ENCODE data around the gene CSRNP3.

Gene CSRNP3

DNA sequence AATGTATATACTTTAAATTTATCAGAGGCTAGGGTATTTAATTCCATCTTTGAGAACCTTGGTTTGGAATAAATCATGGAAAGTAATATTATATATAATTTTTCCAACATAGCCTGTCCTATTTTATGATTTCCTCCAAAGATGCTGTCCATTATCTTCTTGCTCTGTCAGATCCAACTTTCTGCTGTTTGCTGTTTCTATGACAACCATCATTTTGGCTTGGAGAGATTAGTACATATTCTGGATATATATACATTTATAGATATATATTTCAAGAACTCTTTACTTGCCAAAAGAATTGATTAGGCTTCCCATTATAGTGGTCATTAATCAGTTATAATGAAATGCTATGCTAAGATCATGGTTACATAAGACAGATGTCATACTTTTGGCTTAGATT lies 31.3 kb downstream of the CSRNP3 start:
- TF ChIP-seq, protein P1, sequence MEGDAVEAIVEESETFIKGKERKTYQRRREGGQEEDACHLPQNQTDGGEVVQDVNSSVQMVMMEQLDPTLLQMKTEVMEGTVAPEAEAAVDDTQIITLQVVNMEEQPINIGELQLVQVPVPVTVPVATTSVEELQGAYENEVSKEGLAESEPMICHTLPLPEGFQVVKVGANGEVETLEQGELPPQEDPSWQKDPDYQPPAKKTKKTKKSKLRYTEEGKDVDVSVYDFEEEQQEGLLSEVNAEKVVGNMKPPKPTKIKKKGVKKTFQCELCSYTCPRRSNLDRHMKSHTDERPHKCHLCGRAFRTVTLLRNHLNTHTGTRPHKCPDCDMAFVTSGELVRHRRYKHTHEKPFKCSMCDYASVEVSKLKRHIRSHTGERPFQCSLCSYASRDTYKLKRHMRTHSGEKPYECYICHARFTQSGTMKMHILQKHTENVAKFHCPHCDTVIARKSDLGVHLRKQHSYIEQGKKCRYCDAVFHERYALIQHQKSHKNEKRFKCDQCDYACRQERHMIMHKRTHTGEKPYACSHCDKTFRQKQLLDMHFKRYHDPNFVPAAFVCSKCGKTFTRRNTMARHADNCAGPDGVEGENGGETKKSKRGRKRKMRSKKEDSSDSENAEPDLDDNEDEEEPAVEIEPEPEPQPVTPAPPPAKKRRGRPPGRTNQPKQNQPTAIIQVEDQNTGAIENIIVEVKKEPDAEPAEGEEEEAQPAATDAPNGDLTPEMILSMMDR (IDR thresholded peaks at IDR 0.05; ENCODE audit: extremely low read depth, insufficient read depth, missing control alignments) = no peak
- in situ Hi-C loops (cut with MboI; ENCODE audit: low pct_unique_long_range_greater_than_20kb, low sequenced_read_pairs, unreplicated experiment) = no loop called here
- DNase-seq (ENCODE audit: low spot score) = no peak

DNA sequence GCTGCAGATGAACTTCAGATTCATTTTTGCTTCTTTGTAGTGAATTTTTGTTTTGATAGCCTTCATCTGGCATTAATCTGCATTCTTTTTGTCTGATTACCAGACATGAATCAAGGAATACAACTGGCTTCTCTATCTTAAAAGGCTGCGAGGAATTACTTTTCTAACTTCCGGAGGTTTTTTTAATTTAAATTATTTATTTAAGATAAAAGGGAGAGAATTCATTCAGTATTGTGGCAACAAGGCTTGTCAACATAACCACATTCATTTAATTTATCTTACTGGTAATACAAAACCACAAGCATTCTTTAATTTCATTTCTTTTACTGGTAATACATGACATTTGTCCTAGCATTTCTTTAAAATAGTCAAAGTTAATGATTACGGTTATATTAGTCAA lies 36.0 kb downstream of the CSRNP3 start:
- no peak for DNase-seq (ENCODE audit: low spot score)
- in situ Hi-C loops (cut with MboI; ENCODE audit: low pct_unique_long_range_greater_than_20kb, low sequenced_read_pairs, unreplicated experiment) = no loop called here
- TF ChIP-seq, protein P1 (IDR thresholded peaks at IDR 0.05; ENCODE audit: extremely low read depth, insufficient read depth, missing control alignments) = no peak

DNA sequence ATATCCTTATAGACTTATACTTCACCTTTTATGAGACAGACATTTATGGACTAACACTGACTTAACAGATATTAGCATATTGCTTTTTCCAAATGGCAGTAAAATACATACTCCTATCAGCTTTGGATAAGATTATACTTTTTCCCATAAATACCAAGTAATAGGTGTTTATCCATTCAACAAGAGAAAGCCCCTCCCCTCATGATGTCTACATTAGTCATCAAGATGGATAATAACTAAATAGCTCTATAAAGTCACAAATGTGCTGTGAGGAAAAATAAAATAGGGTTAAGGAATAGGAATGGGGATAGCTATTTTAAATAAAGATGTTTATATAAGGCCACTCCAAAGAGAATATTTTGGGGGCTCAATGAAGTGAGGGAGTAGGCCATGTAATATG lies 39.4 kb downstream of the CSRNP3 start:
- in situ Hi-C loops (cut with MboI; ENCODE audit: low pct_unique_long_range_greater_than_20kb, low sequenced_read_pairs, unreplicated experiment) = no loop called here
- TF ChIP-seq, protein P1 (IDR thresholded peaks at IDR 0.05; ENCODE audit: extremely low read depth, insufficient read depth, missing control alignments) = no peak
- DNase-seq (ENCODE audit: low spot score) = no peak

DNA sequence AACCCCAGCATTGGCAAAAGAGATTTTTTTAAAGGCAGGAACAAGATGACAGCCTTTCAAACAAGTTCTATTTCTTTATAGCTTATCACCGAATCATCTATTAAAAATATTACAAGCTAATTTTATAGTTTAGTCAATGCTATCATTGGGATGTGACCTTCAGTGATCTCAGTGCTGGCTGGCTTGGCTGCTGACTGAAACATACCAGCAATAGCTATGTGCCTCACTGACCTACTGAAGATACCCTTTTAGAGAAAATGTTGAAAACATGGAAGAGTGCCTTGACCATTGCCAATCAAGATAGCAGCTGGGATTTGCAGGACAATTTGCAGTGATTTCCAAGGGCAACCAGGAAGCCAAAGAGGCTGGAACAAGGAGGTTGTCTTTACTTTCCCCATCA lies 44.0 kb downstream of the CSRNP3 start:
- TF ChIP-seq, protein P1 (IDR thresholded peaks at IDR 0.05; ENCODE audit: extremely low read depth, insufficient read depth, missing control alignments) = no peak
- no peak for DNase-seq (ENCODE audit: low spot score)
- in situ Hi-C loops (cut with MboI; ENCODE audit: low pct_unique_long_range_greater_than_20kb, low sequenced_read_pairs, unreplicated experiment) = no loop called here

DNA sequence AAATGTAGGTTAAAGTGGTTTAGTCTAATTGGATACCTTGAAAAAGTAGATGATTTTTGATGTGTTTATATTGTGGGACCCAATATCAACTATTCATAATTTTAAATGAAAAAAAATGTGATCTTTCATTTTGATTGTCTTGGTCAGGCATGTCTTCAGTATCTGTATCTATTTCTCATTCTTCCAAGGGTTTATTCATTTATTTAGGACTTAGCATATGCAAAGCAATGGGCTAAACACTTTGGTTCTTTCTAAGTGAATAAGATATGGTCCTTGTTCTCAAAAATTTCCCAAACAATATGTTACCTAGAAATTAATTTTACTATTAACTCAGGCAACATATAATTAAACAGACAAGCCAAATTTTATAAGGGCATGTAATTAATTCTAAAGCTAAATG lies 49.1 kb downstream of the CSRNP3 start:
- DNase-seq (ENCODE audit: low spot score) = no peak
- in situ Hi-C loops (cut with MboI; ENCODE audit: low pct_unique_long_range_greater_than_20kb, low sequenced_read_pairs, unreplicated experiment) = no loop called here
- TF ChIP-seq, protein P1 (IDR thresholded peaks at IDR 0.05; ENCODE audit: extremely low read depth, insufficient read depth, missing control alignments) = no peak

DNA sequence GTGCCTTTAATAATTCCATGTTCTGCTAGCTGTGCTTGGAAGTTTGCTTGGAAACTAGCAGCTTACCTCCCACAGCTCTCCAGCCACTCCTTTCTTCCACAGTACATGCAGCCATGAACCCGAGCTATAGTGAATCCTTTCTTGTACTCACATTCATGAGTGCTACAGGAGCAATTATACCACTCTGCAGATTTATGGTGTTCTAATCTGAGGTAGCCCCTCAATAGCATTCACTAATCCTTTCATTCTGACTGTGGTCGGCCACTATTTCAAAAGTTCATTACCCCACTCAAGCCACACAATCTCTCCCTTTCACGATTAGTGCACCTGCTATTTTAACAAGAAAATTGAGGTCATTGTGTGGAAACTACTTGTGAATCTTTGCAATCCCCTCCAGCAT lies 53.2 kb downstream of the CSRNP3 start:
- TF ChIP-seq, protein P1 (IDR thresholded peaks at IDR 0.05; ENCODE audit: extremely low read depth, insufficient read depth, missing control alignments) = no peak
- no peak for DNase-seq (ENCODE audit: low spot score)
- in situ Hi-C loops (cut with MboI; ENCODE audit: low pct_unique_long_range_greater_than_20kb, low sequenced_read_pairs, unreplicated experiment) = no loop called here

DNA sequence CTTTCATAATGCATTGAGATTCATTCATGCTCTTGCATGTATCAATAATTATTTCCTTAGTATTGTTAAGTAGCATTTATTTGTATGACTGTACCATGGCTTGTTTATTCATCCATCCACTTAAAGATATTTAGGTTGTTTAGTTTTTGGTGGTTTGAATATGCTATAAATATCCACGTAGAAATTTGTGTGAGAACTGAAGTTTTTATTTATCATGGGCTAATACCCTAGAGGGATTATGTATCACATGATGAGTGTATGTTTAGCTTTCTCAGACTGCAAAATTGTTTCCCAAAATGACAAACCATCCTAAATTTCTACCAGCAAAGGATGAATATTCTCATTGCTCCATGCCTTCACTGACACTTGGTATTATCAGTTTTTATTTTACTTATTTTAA lies 55.2 kb downstream of the CSRNP3 start:
- in situ Hi-C loops (cut with MboI; ENCODE audit: low pct_unique_long_range_greater_than_20kb, low sequenced_read_pairs, unreplicated experiment) = no loop called here
- no peak for DNase-seq (ENCODE audit: low spot score)
- TF ChIP-seq, protein P1 (IDR thresholded peaks at IDR 0.05; ENCODE audit: extremely low read depth, insufficient read depth, missing control alignments) = no peak
